Fibroblast of villous mesenchyme (primary cell): ENCODE measurements around the gene ECE1. TPM values are rescaled to one million over a fixed set of nuclear protein-coding genes. Genes with fewer than 3 reads are reported as not detected.
A peak's percentile ranks its signal among the peaks of the same experiment; 100 is the strongest.

Experiments
- DNase-seq: peaks from one replicate; pipeline ENCODE4 v3.0.0-alpha.2; 2010; ENCODE audit warnings: low read depth
- H3K4me3 ChIP-seq: 2 replicates; pipeline ENCODE4 v1.5.1; 2011; ENCODE audit warnings: low read depth, mild to moderate bottlenecking, low read length
- total RNA-seq: library from RNA; depleted of rRNA; stranded (reverse); fragments of >200 nt; gene quantifications from 2 replicates; pipeline ENCODE4 v1.2.3, GENCODE V29; 2012
- TF ChIP-seq, protein P1 (sequence below): IDR thresholded peaks from 2 replicates; pipeline ENCODE4 v1.5.1; 2012; ENCODE audit warnings: low read depth, mild to moderate bottlenecking, low read length; ENCODE audit not compliant: insufficient read depth

Gene ECE1
- 127 and 141 TPM in 2 replicates for total RNA-seq

DNA sequence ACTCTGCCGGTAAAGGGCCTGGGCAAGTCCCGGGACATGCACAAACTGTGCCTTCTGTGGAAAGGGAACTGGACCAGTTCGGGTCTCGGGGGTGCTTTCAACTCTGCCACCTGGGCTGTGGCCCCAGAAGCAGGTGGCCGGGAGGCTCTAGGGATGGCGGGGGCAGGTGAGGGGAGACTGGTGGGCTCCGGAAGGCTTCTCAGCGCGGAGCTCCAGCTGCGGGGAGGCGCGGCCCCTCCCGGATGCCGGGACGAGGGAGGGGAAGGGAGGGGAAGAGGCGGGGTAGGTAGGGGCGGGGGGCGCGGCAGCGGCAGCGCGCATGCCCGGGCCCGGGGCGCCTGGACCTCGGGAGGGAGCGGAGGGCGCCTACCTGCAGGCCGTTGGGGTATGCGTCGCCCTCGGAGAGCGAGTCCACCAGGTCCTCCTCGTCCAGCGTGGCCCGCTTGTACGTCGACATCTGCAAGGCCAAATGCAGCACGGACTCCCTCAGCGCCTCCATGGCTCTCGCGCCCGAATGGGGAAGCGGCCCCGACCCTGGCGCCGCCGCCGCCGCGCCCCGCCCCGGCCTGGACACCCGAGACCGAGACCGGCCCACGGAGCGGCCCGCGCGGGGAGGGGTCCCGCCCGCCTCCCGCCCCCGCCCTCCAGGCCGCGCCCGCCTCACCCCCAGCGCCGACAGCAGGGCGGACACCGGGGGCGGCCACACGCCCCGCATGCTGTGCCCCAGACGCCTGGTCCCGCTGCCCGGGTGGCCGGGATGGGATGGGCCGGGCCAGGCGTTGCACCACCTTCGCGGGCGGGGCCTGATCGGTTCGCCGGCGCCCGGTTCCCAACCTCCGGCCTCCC is at the start of gene ECE1:
ECE1 (minus strand) TSS at position 764 of the 846 bp plus-strand sequence; CDS start at position 715, 49 bp downstream.
- peak within 1 kb of the TSS; percentile 67 for H3K4me3 ChIP-seq
- TF ChIP-seq, protein P1, sequence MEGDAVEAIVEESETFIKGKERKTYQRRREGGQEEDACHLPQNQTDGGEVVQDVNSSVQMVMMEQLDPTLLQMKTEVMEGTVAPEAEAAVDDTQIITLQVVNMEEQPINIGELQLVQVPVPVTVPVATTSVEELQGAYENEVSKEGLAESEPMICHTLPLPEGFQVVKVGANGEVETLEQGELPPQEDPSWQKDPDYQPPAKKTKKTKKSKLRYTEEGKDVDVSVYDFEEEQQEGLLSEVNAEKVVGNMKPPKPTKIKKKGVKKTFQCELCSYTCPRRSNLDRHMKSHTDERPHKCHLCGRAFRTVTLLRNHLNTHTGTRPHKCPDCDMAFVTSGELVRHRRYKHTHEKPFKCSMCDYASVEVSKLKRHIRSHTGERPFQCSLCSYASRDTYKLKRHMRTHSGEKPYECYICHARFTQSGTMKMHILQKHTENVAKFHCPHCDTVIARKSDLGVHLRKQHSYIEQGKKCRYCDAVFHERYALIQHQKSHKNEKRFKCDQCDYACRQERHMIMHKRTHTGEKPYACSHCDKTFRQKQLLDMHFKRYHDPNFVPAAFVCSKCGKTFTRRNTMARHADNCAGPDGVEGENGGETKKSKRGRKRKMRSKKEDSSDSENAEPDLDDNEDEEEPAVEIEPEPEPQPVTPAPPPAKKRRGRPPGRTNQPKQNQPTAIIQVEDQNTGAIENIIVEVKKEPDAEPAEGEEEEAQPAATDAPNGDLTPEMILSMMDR: no peak
- no peak for DNase-seq

DNA sequence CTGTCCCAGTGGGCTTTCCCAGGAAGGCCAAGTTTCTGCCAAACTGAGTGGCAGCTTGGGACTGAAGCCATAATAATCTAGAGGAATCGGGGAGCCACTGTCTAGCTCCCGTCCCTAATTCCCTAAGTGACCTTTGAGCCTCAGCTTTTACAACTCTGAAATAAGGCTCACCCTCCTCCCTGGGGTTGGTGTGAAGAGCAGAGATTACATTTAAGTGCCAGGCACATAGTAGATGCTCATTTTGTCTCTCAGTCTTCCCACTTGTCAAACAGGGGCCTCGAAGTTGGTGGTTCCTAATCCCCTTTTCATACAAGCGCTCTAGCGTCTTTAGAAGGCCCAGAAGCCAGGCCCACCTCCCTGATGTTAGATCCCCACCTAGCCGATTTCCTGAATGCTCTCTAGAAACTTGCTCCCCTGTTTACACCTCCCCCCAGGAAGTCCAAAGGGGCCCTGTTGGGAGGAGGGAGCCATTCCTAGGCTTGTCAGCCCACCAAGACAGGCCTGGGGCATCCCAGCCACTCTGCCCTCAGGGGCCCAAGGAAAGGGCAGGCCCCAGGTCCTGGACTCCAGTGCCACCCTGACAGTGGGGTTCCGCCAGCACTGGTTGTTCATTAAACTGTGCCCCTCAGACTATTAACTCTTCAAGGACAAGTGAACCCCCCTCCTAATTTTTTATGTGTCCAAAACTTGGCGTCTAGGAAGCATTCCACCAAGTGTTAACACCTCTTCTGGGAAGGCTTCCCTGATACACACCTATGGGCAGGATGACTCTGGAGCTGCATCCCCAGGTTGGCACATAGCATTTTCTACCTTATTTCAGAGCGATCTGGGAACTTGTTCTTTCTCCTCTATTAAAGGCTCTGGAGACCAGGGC is 49.3 kb upstream of the ECE1 start:
- H3K4me3 ChIP-seq: no peak overlapping the region
- TF ChIP-seq, protein P1: no peak
- DNase-seq: no peak

DNA sequence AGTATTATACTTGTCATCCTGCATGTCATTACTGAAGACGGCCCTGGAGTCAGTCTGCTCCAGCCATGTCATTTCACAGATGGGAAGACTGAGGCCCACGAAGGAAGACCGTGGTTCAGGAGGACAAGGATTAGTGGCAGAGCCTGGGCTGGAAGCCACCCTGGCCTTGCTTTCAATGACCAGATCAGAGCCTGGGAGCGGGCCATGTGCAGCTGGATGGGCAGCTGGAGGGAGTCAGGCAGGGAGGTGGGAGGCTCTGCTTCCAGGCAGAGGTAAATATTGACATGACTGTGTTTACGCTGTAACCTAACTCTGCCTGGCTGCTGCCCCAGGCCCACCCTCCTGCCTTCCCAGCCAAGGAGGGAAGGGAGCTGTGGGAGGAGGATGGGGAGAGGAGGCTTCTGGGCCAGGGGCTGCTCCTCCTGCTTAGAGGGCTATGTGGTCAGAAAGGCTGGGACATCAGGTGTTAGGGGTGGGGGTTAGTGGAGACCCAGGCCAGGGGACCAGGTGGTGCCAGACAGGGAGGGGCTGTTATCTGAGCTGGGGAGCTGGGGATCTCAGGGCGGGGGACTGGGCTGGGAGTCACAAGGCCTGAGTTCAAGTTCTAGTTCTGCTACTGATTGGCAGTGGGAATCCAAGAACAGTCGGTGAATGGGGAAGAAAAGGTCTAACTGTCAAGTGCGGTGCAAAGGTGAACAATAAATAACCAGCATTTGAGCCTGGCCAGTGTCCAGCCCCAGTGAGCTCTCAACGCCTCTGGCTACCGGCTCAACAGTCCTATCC is 48.5 kb upstream of the ECE1 start:
- no peak overlapping the region for H3K4me3 ChIP-seq
- peak; percentile 91 for DNase-seq
- TF ChIP-seq, protein P1: no peak

DNA sequence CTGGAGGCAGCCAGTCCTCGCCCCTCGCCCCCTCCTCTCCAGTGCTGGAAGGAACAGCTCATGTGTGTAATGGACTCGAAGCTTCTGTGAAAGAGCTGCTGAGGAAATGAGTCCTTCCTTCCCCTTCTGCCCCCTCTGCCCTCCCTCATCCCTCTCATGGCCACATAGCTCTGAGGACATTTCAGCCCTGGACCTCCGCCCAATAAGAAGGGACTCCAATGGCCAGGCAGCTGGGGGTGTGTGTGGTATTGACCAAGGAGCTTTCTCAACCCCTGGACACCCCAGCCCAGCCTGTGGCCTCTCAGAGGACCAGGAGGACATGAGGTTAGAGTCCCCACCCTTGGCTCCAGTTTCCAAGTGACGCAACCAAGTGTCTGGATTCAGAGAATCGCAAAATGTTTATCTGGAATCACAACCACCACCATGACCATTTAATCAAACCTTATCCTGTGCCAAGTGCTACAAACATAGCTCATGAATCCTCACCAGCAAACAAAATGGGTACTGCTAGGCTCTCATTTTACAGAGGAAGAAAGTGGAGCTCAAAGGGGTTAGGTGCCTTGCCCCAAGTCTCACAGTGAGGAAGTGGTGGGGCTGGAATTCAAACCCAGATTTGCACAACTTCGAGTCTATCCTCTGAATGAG is 47.8 kb upstream of the ECE1 start:
- TF ChIP-seq, protein P1: no peak
- no peak overlapping the region for H3K4me3 ChIP-seq
- peak; percentile 94 for DNase-seq

DNA sequence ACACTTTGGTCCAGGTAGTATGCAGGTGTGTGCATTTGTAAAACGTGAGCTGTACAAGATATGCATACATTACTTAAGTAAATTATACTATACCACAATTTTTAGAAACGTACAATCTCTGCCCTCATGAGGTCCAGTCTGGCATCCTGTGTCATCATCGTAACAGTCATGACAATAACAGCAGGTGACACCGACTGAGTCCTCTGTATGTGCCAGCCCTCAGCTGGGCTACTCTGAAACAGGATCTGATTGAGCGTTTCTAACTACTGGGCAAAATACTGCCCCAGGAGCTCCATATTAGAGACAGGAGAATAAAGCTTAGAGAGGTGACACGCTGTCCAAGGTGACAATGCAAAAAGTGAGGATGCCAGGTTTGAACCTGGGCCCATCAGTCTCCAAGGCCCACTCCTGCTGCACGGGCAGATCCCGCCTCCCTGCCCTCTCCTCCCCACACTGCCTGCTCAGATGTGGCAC is 47.2 kb upstream of the ECE1 start:
- H3K4me3 ChIP-seq: no peak overlapping the region
- DNase-seq: no peak
- TF ChIP-seq, protein P1: no peak

DNA sequence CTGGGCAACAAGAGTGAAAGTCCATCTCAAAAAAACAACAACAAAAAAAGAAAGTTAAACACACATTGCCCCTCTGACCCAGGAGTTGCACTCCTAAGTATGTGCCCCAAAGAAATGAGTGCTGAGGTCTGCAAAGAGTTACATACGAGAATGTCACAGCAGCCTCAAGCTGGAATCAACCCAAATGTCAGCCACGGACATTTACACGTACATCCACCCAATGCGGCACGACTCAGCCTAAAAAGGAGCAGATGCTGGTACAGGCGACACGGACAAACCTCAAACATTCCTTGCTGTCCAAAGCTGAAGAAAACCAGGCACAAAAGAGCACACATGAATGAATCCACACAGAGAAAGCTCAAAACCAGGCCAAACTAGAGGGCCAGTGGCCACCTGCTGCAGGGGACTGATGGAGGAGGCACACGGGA is 46.8 kb upstream of the ECE1 start:
- no peak overlapping the region for H3K4me3 ChIP-seq
- DNase-seq: peak; percentile 72
- TF ChIP-seq, protein P1: no peak
